Type B pancreatic cell (in vitro differentiated cells): ENCODE data around the gene SCUBE3. TPM values are rescaled to one million over a fixed set of nuclear protein-coding genes. Genes with fewer than 3 reads are reported as not detected.

Source experiments
- DNase-seq: peaks from one replicate; pipeline ENCODE4 v3.0.0; 2021; ENCODE audit warnings: mixed read lengths; ENCODE audit not compliant: unreplicated experiment; ENCODE audit errors: extremely low spot score
- H3K27ac Mint-ChIP-seq: 2 replicates; pipeline ENCODE4 v1.8.0; 2021; ENCODE audit warnings: mild to moderate bottlenecking, mixed read lengths
- H3K27me3 Mint-ChIP-seq: 2 replicates; pipeline ENCODE4 v1.8.0; 2021; ENCODE audit warnings: mixed read lengths
- H3K36me3 Mint-ChIP-seq: 2 replicates; pipeline ENCODE4 v1.8.0; 2021; ENCODE audit warnings: mixed read lengths
- H3K4me1 Mint-ChIP-seq: one replicate; pipeline ENCODE4 v1.8.0; 2021; ENCODE audit warnings: mixed read lengths; ENCODE audit not compliant: unreplicated experiment
- H3K4me3 Mint-ChIP-seq: 2 replicates; pipeline ENCODE4 v1.8.0; 2021; ENCODE audit warnings: mild to moderate bottlenecking, mixed read lengths
- H3K9me3 Mint-ChIP-seq: 2 replicates; pipeline ENCODE4 v1.8.0; 2021; ENCODE audit warnings: mixed read lengths
- CTCF ChIP-seq: fragments of 200-600 bp; sonication (generic); conservative IDR thresholded peaks from 2 replicates; pipeline ENCODE4 v1.5.0; 2021; ENCODE audit warnings: antibody characterized with exemption, mild to moderate bottlenecking
- total RNA-seq: library from RNA; stranded (reverse); gene quantifications from 2 replicates; pipeline ENCODE4 v1.2.1, GENCODE V29; 2021; ENCODE audit warnings: low replicate concordance

SCUBE3 gene
- total RNA-seq, 1 donor from 2014 or later = 14.9 TPM

DNA sequence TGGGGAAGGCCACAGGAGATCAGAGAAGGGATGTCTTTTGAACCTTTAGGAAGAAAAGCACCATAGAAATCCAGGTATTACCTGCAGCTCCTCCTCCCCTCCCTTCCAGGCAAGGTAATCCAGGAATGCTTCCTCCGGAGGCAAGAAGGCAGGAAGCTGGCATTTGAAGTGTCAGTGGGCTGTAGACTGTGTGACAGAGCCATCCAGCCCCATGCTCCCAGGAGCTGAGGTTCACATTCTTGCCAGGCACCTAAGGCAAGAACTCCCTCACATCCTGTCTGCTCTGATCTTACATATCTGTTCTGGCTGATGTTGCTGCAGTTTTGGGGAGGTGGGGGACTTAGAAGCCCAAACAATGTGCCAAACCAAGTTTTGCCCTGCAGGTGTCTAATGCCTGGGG lies 27.8 kb upstream of the SCUBE3 start:
- peaks cover 5% of the 10 kb centered on the region for H3K9me3 Mint-ChIP-seq

GRCh38 chr6:35186571-35186970 lies 27.2 kb upstream of the SCUBE3 start:
- Mint-ChIP-seq H3K36me3 (no peaks in the 10 kb centered on the region), H3K4me3 (no peak overlapping the region), H3K9me3 (peaks cover 5% of the 10 kb centered on the region), H3K27me3 (peaks cover 4% of the 10 kb centered on the region), H3K4me1 (peaks cover 16% of the 10 kb centered on the region), H3K27ac (no peak overlapping the region)
- no peak for TF ChIP-seq CTCF
- no peak for DNase-seq

More for the DNA sequence above, 27.8 kb upstream of the SCUBE3 start:
- Mint-ChIP-seq H3K4me3 (no peak overlapping the region), H3K27ac (no peak overlapping the region), H3K36me3 (no peaks in the 10 kb centered on the region), H3K4me1 (peaks cover 19% of the 10 kb centered on the region), H3K27me3 (peaks cover 4% of the 10 kb centered on the region)
- TF ChIP-seq CTCF = no peak
- no peak for DNase-seq

GRCh38 chr6:35188886-35189285 lies 24.9 kb upstream of the SCUBE3 start:
- peaks cover 9% of the 10 kb centered on the region for H3K4me1 Mint-ChIP-seq
- no peaks in the 10 kb centered on the region for H3K36me3 Mint-ChIP-seq
- no peak overlapping the region for H3K27ac Mint-ChIP-seq
- peaks cover 1% of the 10 kb centered on the region for H3K27me3 Mint-ChIP-seq
- no peak for DNase-seq
- no peak overlapping the region for H3K4me3 Mint-ChIP-seq
- no peak for TF ChIP-seq CTCF
- no peaks in the 10 kb centered on the region for H3K9me3 Mint-ChIP-seq

GRCh38 chr6:35190306-35190705 lies 23.4 kb upstream of the SCUBE3 start:
- no peak overlapping the region for H3K27ac Mint-ChIP-seq
- TF ChIP-seq CTCF = no peak
- H3K9me3 Mint-ChIP-seq = no peaks in the 10 kb centered on the region
- no peak for DNase-seq
- peaks cover 4% of the 10 kb centered on the region for H3K27me3 Mint-ChIP-seq
- no peaks in the 10 kb centered on the region for H3K36me3 Mint-ChIP-seq
- no peaks in the 10 kb centered on the region for H3K4me1 Mint-ChIP-seq
- H3K4me3 Mint-ChIP-seq = no peak overlapping the region

DNA sequence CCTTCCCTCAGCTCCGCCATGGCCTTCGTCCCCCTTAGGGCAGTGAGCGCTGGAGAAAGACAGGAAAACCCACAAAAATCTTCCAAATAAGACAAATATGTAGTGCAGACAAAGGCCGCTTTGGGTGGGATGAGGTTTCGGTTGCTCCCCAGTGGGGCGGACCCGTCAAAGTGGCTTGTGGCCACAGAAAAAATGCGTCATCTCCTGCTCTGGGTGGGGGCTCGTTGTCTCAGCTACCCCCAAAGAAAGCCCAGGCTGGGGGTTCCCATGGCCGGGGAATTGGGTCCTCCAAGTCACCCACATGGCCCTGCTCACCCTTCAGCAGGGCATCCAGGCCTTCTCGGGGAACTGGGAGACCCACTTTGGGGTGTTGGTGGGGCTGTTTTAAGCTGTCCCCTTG lies 21.9 kb upstream of the SCUBE3 start:
- Mint-ChIP-seq H3K36me3 (no peaks in the 10 kb centered on the region), H3K27me3 (peaks cover 4% of the 10 kb centered on the region), H3K4me3 (no peak overlapping the region), H3K4me1 (peaks cover under 1% of the 10 kb centered on the region), H3K27ac (no peak overlapping the region), H3K9me3 (peaks cover under 1% of the 10 kb centered on the region)
- TF ChIP-seq CTCF = no peak
- no peak for DNase-seq

GRCh38 chr6:35192301-35192860 lies 21.4 kb upstream of the SCUBE3 start:
- no peak overlapping the region for H3K27ac Mint-ChIP-seq
- peaks cover 4% of the 10 kb centered on the region for H3K27me3 Mint-ChIP-seq
- H3K9me3 Mint-ChIP-seq = peaks cover 6% of the 10 kb centered on the region
- H3K4me1 Mint-ChIP-seq = peaks cover 6% of the 10 kb centered on the region
- H3K36me3 Mint-ChIP-seq = no peaks in the 10 kb centered on the region
- DNase-seq = no peak
- no peak overlapping the region for H3K4me3 Mint-ChIP-seq
- no peak for TF ChIP-seq CTCF
